ENCODE results near the gene IL5. TPM values are rescaled to one million over a fixed set of nuclear protein-coding genes. Genes with fewer than 3 reads are reported as not detected.

Gene IL5
- total RNA-seq (not detected in 2 replicates), polyA plus RNA-seq (not detected in 2 replicates), polyA minus RNA-seq (not detected in 2 replicates), Bru-seq, nascent RNA (not detected), BruChase-seq, experiment 1, labeled RNA remaining after a 6-hour chase (not detected), BruChase-seq, experiment 2, labeled RNA remaining after a 2-hour chase (not detected)
- polyA plus RNA-seq (2011; cell fraction: cytosol; rRNA removed): not detected in 2 replicates
- polyA plus RNA-seq (2011; cell fraction: nucleus; rRNA removed): not detected in 2 replicates
- polyA plus RNA-seq (2012): not detected in 2 replicates
- not detected for polyA minus RNA-seq (2011; cell fraction: cytosol; rRNA and poly(A)+ RNA removed)
- polyA minus RNA-seq (2011; cell fraction: nucleus; rRNA and poly(A)+ RNA removed): not detected in 2 replicates
- long read RNA-seq: 0 reads

DNA sequence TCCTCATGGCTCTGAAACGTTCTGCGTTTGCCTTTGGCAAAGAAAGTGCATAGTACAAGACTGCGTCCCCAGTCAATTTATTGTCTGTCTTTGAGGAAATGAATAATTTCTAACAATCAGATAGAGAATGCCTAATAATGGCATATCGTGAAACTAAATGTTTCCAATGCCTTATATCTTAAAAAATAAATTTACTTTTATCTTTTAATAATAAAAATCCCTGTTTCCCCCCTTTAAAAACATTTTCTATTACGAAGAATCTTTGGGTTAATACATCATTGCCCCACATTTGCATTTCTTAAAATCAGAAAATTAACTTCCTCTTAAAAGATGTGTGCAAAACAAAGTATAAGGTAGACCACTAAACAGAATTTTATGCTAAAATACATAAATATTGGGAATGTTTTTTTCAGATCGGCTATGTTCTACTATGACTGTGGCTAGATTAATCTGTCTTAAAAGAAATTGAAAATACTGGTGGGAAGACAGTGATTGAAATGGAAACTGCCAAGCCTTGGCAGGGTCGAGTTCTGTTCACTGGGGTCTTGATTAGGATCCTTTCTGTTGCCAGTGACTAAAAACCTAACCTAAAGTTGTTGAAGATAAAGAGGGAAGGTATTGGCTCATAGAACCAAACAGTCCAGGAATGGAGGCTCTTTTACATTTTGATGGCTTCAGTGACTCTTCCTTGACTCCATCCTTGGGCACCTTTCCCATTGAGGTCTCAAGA, at the start of gene IL5:
Gene IL5, minus strand, starts transcription at position 51 of the 730 bp plus-strand sequence. Its CDS starts 44 bp downstream, at position 7.
- no peak within 1 kb of the TSS for H3K9ac ChIP-seq (replicated peaks; ENCODE audit: extremely low read depth, insufficient read depth, low read length)
- no peaks in the 10 kb centered on the region for H3K9me3 ChIP-seq (replicated peaks; ENCODE audit: control insufficient read depth, insufficient read depth, low read length)
- no peaks in the 10 kb centered on the region for H3K9me1 ChIP-seq (replicated peaks; ENCODE audit: control insufficient read depth, extremely low read depth, insufficient read depth, low read length)
- no peaks in the 10 kb centered on the region for H3K36me3 ChIP-seq (ENCODE audit: control insufficient read depth in 2 of 2, extremely low read depth in 1 of 2, insufficient read depth in 2 of 2, low read length in 2 of 2)
- no peak for DNase-seq (ENCODE audit: low read depth, low spot score)
- no peak for FAIRE-seq
- no peaks in the 10 kb centered on the region for H3K79me2 ChIP-seq (ENCODE audit: control insufficient read depth, insufficient read depth, low read length)
- TF ChIP-seq FOS (IDR thresholded peaks at IDR 0.05; ENCODE audit: borderline replicate concordance, insufficient read depth, low read length): no peak
- no peak within 1 kb of the TSS for H2AFZ ChIP-seq (ENCODE audit: low read depth, low read length)
- H3K27ac ChIP-seq (ENCODE audit: insufficient read depth, low read depth, low read length): no peak within 1 kb of the TSS
- H3K27me3 ChIP-seq (ENCODE audit: control insufficient read depth in 2 of 2, insufficient read depth in 2 of 2, low read length in 2 of 2): peaks cover 0 to 7% of the 10 kb centered on the region in 2 experiments
- intact Hi-C loops (cut with micrococcal nuclease): no loop called here
- no peak within 1 kb of the TSS for H3K4me2 ChIP-seq (ENCODE audit: insufficient read depth, low read length)
- H3K4me3 ChIP-seq (replicated peaks in 1 of 3; ENCODE audit: insufficient read depth in 1 of 3, low read depth in 1 of 3, low read length in 3 of 3): no peak within 1 kb of the TSS
- no TSS peak for BruUV-seq (replicated peaks)
- POLR2A ChIA-PET: no interaction called here
- dilution Hi-C loops (cut with MboI; ENCODE audit: extremely low pct_ligation_motif_present, low sequenced_read_pairs): no loop called here
- CTCF ChIA-PET: no interaction called here
- H3K4me1 ChIP-seq (ENCODE audit: control insufficient read depth, extremely low read depth, insufficient read depth, low read length): no peaks in the 10 kb centered on the region
- H4K20me1 ChIP-seq (replicated peaks; ENCODE audit: control insufficient read depth, extremely low read depth, insufficient read depth, low read length): no peaks in the 10 kb centered on the region

DNA sequence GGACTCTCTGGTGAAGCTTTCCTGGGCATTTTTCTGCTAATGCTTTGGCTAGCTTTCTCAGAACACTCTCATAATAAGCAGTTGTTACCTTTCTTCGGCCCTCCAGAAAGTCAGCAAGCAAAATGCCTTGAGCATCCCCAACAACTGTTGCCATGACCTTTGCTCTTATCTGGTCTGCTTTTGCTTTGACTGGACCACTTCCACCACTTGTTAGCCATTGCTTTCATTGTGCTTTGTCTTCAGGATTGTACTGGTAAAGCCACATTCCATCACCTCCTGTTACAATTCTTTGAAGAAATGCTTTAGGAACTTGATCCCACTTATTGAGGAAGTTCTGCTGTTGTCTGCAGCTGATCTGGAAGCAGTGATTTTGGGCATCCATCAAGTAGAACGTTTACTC, 49.2 kb upstream of the IL5 start:
- Histone ChIP-seq H3K36me3 (ENCODE audit: control insufficient read depth in 2 of 2, extremely low read depth in 1 of 2, insufficient read depth in 2 of 2, low read length in 2 of 2) (peaks cover 5% of the 10 kb centered on the region in 2 experiments), H3K27ac (ENCODE audit: insufficient read depth, low read depth, low read length) (no peak overlapping the region), H3K79me2 (ENCODE audit: control insufficient read depth, insufficient read depth, low read length) (no peaks in the 10 kb centered on the region), H2AFZ (ENCODE audit: low read depth, low read length) (no peak overlapping the region), H3K9me3 (replicated peaks; ENCODE audit: control insufficient read depth, insufficient read depth, low read length) (no peaks in the 10 kb centered on the region), H3K4me3 (replicated peaks in 1 of 3; ENCODE audit: insufficient read depth in 1 of 3, low read depth in 1 of 3, low read length in 3 of 3) (no peak overlapping the region), H3K27me3 (ENCODE audit: control insufficient read depth in 2 of 2, insufficient read depth in 2 of 2, low read length in 2 of 2) (no peaks in the 10 kb centered on the region), H4K20me1 (replicated peaks; ENCODE audit: control insufficient read depth, extremely low read depth, insufficient read depth, low read length) (no peaks in the 10 kb centered on the region), H3K9ac (replicated peaks; ENCODE audit: extremely low read depth, insufficient read depth, low read length) (no peak overlapping the region), H3K4me2 (ENCODE audit: insufficient read depth, low read length) (no peak overlapping the region), H3K4me1 (ENCODE audit: control insufficient read depth, extremely low read depth, insufficient read depth, low read length) (no peaks in the 10 kb centered on the region), H3K9me1 (replicated peaks; ENCODE audit: control insufficient read depth, extremely low read depth, insufficient read depth, low read length) (no peaks in the 10 kb centered on the region)
- no TSS peak for BruUV-seq (replicated peaks)
- FAIRE-seq (no peak), DNase-seq (ENCODE audit: low read depth, low spot score) (no peak)
- intact Hi-C loops (cut with micrococcal nuclease): no loop called here
- dilution Hi-C loops (cut with MboI; ENCODE audit: extremely low pct_ligation_motif_present, low sequenced_read_pairs): no loop called here
- CTCF ChIA-PET: interaction anchor here (1.8 kb wide), 1 partner anchor 228 kb away, joined by 13 read pairs; no protein-coding TSS in a partner anchor
- TF ChIP-seq, protein P1, sequence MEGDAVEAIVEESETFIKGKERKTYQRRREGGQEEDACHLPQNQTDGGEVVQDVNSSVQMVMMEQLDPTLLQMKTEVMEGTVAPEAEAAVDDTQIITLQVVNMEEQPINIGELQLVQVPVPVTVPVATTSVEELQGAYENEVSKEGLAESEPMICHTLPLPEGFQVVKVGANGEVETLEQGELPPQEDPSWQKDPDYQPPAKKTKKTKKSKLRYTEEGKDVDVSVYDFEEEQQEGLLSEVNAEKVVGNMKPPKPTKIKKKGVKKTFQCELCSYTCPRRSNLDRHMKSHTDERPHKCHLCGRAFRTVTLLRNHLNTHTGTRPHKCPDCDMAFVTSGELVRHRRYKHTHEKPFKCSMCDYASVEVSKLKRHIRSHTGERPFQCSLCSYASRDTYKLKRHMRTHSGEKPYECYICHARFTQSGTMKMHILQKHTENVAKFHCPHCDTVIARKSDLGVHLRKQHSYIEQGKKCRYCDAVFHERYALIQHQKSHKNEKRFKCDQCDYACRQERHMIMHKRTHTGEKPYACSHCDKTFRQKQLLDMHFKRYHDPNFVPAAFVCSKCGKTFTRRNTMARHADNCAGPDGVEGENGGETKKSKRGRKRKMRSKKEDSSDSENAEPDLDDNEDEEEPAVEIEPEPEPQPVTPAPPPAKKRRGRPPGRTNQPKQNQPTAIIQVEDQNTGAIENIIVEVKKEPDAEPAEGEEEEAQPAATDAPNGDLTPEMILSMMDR (IDR thresholded peaks at IDR 0.05; ENCODE audit: extremely low read depth in 1 of 2, insufficient read depth in 1 of 2, low read depth in 1 of 2, low read length in 2 of 2): no peak
- TF ChIP-seq EZH2 (IDR thresholded peaks at IDR 0.05; ENCODE audit: borderline replicate concordance, low read depth, low read length, severe bottlenecking): no peak
- POLR2A ChIA-PET: no interaction called here

Measured in endothelial cell of umbilical vein (primary cell).